Liver (tissue), 9 donors: ENCODE results near the gene MYH11. TPM values are rescaled to one million over a fixed set of nuclear protein-coding genes. Genes with fewer than 3 reads are reported as not detected.
"Not testable (repeated sequence)": the region's sequence is repeated elsewhere in the genome, so short reads cannot be mapped to it uniquely, and the experiment has no call there.

Experiments used
- DNase-seq: peaks from one replicate; pipeline ENCODE4 v3.0.0-alpha.2; 2017; ENCODE audit warnings: low spot score
- H3K27ac ChIP-seq, 2 donors: one replicate each; pipeline ENCODE4 v1.7.0; 2013; ENCODE audit warnings: inconsistent platforms in 2 of 2, low read length in 2 of 2, control low read depth in 1 of 2, low read depth in 1 of 2, mild to moderate bottlenecking in 1 of 2
- H3K27me3 ChIP-seq, 4 donors: one replicate each; pipeline versions ENCODE4 v1.6.1 to v1.7.0; 2013; ENCODE audit warnings: low read length in 3 of 4, inconsistent platforms in 1 of 4, mild to moderate bottlenecking in 1 of 4, moderate library complexity in 1 of 4; ENCODE audit not compliant: control insufficient read depth in 4 of 4, insufficient read depth in 4 of 4
- H3K36me3 ChIP-seq, 4 donors: one replicate each; pipeline versions ENCODE4 v1.6.1 to v1.7.0; 2013; ENCODE audit warnings: low read length in 3 of 4, mild to moderate bottlenecking in 3 of 4, low read depth in 1 of 4, moderate library complexity in 1 of 4; ENCODE audit not compliant: control insufficient read depth in 4 of 4, insufficient read depth in 3 of 4
- H3K4me1 ChIP-seq, 4 donors: one replicate each; pipeline versions ENCODE4 v1.6.1 to v1.7.0; 2013; ENCODE audit warnings: low read length in 3 of 4, mild to moderate bottlenecking in 3 of 4, moderate library complexity in 1 of 4; ENCODE audit not compliant: control insufficient read depth in 4 of 4, insufficient read depth in 4 of 4
- H3K4me3 ChIP-seq, 3 donors: one replicate each; pipeline versions ENCODE4 v1.6.1 to v1.7.0; 2013; ENCODE audit warnings: low read length in 3 of 3, control low read depth in 1 of 3, low read depth in 1 of 3, mild to moderate bottlenecking in 1 of 3
- H3K9ac ChIP-seq, 2 donors: one replicate each; pipeline ENCODE4 v1.7.0; 2013; ENCODE audit warnings: low read length in 2 of 2, mild to moderate bottlenecking in 2 of 2, moderate library complexity in 2 of 2, control low read depth in 1 of 2, low read depth in 1 of 2
- H3K9me3 ChIP-seq, 4 donors: one replicate each; pipeline versions ENCODE4 v1.6.1 to v1.7.0; 2013; ENCODE audit warnings: low read length in 3 of 4; ENCODE audit not compliant: control insufficient read depth in 4 of 4
- ATF3 ChIP-seq: IDR thresholded peaks from 2 replicates; pipeline ENCODE4 v1.6.1; 2016; ENCODE audit warnings: antibody characterized with exemption
- CTCF ChIP-seq: fragments of 150-350 bp; IDR thresholded peaks from 2 replicates; pipeline ENCODE4 v1.5.1; 2017; ENCODE audit warnings: improper control_type of control experiment, low read depth, low read length; ENCODE audit not compliant: missing input control
- EGR1 ChIP-seq, 2 donors: IDR thresholded peaks; 2 replicates each; pipeline ENCODE4 v1.6.1; 2016 to 2018; ENCODE audit warnings: antibody characterized with exemption in 2 of 2, low read depth in 2 of 2
- FOXA1 ChIP-seq: IDR thresholded peaks from 2 replicates; pipeline ENCODE4 v1.6.1; 2016; ENCODE audit warnings: antibody characterized with exemption
- GABPA ChIP-seq, 2 donors: IDR thresholded peaks in 1 of 2; conservative IDR thresholded peaks in 1 of 2; 2 replicates each; pipeline ENCODE4 v1.6.1; 2016; ENCODE audit warnings: antibody characterized with exemption in 2 of 2, mild to moderate bottlenecking in 1 of 2, moderate library complexity in 1 of 2
- HNF4A ChIP-seq, 2 donors: conservative IDR thresholded peaks; 2 replicates each; pipeline ENCODE4 v1.6.1; 2016; ENCODE audit warnings: antibody characterized with exemption in 2 of 2, mild to moderate bottlenecking in 2 of 2
- HNF4G ChIP-seq: IDR thresholded peaks from 2 replicates; pipeline ENCODE4 v1.6.1; 2016; ENCODE audit warnings: antibody characterized with exemption
- JUND ChIP-seq, 2 donors: IDR thresholded peaks; 2 replicates each; pipeline ENCODE4 v1.6.1; 2016; ENCODE audit warnings: antibody characterized with exemption in 2 of 2
- NR2F2 ChIP-seq: IDR thresholded peaks from 2 replicates; pipeline ENCODE4 v1.6.1; 2016; ENCODE audit warnings: antibody characterized with exemption
- RAD21 ChIP-seq, 2 donors: IDR thresholded peaks; 2 replicates each; pipeline ENCODE4 v1.6.1; 2016; ENCODE audit warnings: antibody characterized with exemption in 2 of 2, mild to moderate bottlenecking in 2 of 2
- REST ChIP-seq: IDR thresholded peaks from 2 replicates; pipeline ENCODE4 v1.6.1; 2016; ENCODE audit warnings: antibody characterized with exemption, mild to moderate bottlenecking
- RXRA ChIP-seq, 2 donors: IDR thresholded peaks; 2 replicates each; pipeline ENCODE4 v1.6.1; 2017 to 2018; ENCODE audit warnings: antibody characterized with exemption in 2 of 2, mild to moderate bottlenecking in 1 of 2
- SP1 ChIP-seq: IDR thresholded peaks from 2 replicates; pipeline ENCODE4 v1.6.1; 2018; ENCODE audit warnings: antibody characterized with exemption, mild to moderate bottlenecking
- TAF1 ChIP-seq: conservative IDR thresholded peaks from 2 replicates; pipeline ENCODE4 v1.6.1; 2016; ENCODE audit warnings: antibody characterized with exemption, mild to moderate bottlenecking
- YY1 ChIP-seq: IDR thresholded peaks from 2 replicates; pipeline ENCODE4 v1.6.1; 2016; ENCODE audit warnings: antibody characterized with exemption, mild to moderate bottlenecking
- WGBS: extraction: QIAGEN DNeasy Blood & Tissue Kit; methylation state at CpG from one replicate; pipeline ENCODE4 v1.1.7; 2013; 5-methylcytosine and 5-hydroxymethylcytosine counted together
- polyA plus RNA-seq, 2 donors: library from polyadenylated mRNA; stranded (reverse) in 1 of 2; unstranded in 1 of 2; fragments of 200-250 nt in 1 of 2; fragments of >200 nt in 1 of 2; fragmentation: Nextera tagmentation in 1 of 2; extraction: Ambion mirVana in 1 of 2; gene quantifications; one replicate each; pipeline versions ENCODE4 v1.2.1 to v1.2.3, GENCODE V29; 2013 to 2015
- total RNA-seq, 2 donors: library from RNA; depleted of rRNA; stranded (reverse); fragments of >200 nt; gene quantifications; one replicate each; pipeline ENCODE4 v1.2.3, GENCODE V29; 2014
- donor health status: healthy.
- donor health status: healthy.
- donor health status: healthy.
- donor health status: healthy.
- donor health status: healthy.

Gene MYH11
- total and polyA plus RNA-seq, 4 donors = 0.51 to 33.7 (median 4.0) TPM

- no peak overlapping the region for H3K4me3 ChIP-seq
- DNase-seq = no peak
- WGBS = 48% methylated on average over 4 of the region's 4 CpGs
These were observed 46.4 kb downstream of the MYH11 start for GRCh38 chr16:15810411-15810810.

GRCh38 chr16:15809297-15809696, 47.5 kb downstream of the MYH11 start:
- H3K4me1 ChIP-seq, H3K36me3 ChIP-seq, DNase-seq, H3K4me3 ChIP-seq, H3K9ac ChIP-seq, H3K27ac ChIP-seq, H3K27me3 ChIP-seq, H3K9me3 ChIP-seq: not testable (repeated sequence)
- 78% methylated on average over 7 of the region's 7 CpGs for WGBS

More at GRCh38 chr16:15810411-15810810, 46.4 kb downstream of the MYH11 start:
- Histone ChIP-seq H3K27ac (no peak overlapping the region), H3K36me3 (no peaks in the 10 kb centered on the region), H3K4me1 (no peaks in the 10 kb centered on the region), H3K9me3 (peaks cover 0 to under 1% (median under 1%) of the 10 kb centered on the region in 4 donors), H3K27me3 (peaks cover 0 to 4% (median 2%) of the 10 kb centered on the region in 4 donors), H3K9ac (no peak overlapping the region)
- TF ChIP-seq RAD21 (IDR thresholded peaks at IDR 0.05) (no peak), RXRA (IDR thresholded peaks at IDR 0.05) (no peak), NR2F2 (no peak), CTCF (no peak), ATF3 (no peak), FOXA1 (no peak), YY1 (no peak), TAF1 (no peak), SP1 (no peak), HNF4G (no peak), EGR1 (IDR thresholded peaks at IDR 0.05; ENCODE audit: low read depth in 2 of 2) (no peak), GABPA (IDR thresholded peaks at IDR 0.05 in 1 of 2, conservative IDR thresholded peaks at IDR 0.05 in 1 of 2) (no peak), JUND (IDR thresholded peaks at IDR 0.05) (no peak)

- H3K4me1 ChIP-seq = no peaks in the 10 kb centered on the region
- TF ChIP-seq SP1 (no peak), HNF4A (conservative IDR thresholded peaks at IDR 0.05) (no peak), ATF3 (no peak), RXRA (IDR thresholded peaks at IDR 0.05) (no peak), REST (no peak), RAD21 (IDR thresholded peaks at IDR 0.05) (no peak), HNF4G (no peak), GABPA (IDR thresholded peaks at IDR 0.05 in 1 of 2, conservative IDR thresholded peaks at IDR 0.05 in 1 of 2) (no peak)
- H3K9me3 ChIP-seq = no peaks in the 10 kb centered on the region
- no peak overlapping the region for H3K9ac ChIP-seq
- H3K4me3 ChIP-seq = no peak overlapping the region
- no peak for DNase-seq
- H3K27ac ChIP-seq = no peak overlapping the region
- H3K36me3 ChIP-seq = no peaks in the 10 kb centered on the region
- 80% methylated on average over 8 of the region's 8 CpGs for WGBS
- peaks cover 0 to 4% (median 2%) of the 10 kb centered on the region in 4 donors for H3K27me3 ChIP-seq
These were observed 48.8 kb downstream of the MYH11 start for GRCh38 chr16:15808071-15808470.
